Measurements from ENCODE around the gene MAML2.

MAML2 gene

DNA sequence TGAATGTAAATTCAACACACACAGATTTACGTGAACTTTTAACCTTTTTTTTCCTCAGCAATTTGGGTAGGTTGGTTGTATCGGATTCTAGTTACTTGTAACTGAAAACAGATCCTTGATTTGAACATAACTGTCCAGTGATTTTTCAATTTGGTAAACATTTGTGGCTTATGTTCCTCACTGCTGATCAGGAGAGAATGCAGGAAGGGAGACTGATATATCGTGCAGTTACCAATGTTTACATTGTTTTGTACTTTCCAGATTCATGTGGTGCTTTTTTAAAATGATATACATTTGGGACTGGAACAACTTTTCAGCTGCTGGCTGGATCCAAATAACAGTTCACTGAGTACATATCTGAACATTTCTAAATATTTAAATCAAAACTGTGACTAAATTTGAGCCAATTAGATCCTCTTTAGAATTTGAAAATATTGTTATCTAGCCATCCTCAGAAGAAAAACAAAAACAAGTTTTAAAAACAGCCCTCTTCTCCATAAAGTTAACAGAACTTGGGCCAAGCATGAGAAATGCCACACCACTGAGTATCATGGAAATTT lies 334.8 kb downstream of the MAML2 start:
- H3K27ac ChIP-seq (replicated peaks) = no peak overlapping the region
- TF ChIP-seq, protein P1, sequence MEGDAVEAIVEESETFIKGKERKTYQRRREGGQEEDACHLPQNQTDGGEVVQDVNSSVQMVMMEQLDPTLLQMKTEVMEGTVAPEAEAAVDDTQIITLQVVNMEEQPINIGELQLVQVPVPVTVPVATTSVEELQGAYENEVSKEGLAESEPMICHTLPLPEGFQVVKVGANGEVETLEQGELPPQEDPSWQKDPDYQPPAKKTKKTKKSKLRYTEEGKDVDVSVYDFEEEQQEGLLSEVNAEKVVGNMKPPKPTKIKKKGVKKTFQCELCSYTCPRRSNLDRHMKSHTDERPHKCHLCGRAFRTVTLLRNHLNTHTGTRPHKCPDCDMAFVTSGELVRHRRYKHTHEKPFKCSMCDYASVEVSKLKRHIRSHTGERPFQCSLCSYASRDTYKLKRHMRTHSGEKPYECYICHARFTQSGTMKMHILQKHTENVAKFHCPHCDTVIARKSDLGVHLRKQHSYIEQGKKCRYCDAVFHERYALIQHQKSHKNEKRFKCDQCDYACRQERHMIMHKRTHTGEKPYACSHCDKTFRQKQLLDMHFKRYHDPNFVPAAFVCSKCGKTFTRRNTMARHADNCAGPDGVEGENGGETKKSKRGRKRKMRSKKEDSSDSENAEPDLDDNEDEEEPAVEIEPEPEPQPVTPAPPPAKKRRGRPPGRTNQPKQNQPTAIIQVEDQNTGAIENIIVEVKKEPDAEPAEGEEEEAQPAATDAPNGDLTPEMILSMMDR (IDR thresholded peaks at IDR 0.05; ENCODE audit: insufficient read depth, low read length) = no peak
- TF ChIP-seq POLR2AphosphoS5 (IDR thresholded peaks at IDR 0.05; ENCODE audit: low read depth) (no peak), GABPA (IDR thresholded peaks at IDR 0.05; ENCODE audit: low read depth) (no peak), SPI1 (IDR thresholded peaks at IDR 0.05; ENCODE audit: borderline replicate concordance, low read depth) (no peak)
- TF ChIP-seq, protein P2, sequence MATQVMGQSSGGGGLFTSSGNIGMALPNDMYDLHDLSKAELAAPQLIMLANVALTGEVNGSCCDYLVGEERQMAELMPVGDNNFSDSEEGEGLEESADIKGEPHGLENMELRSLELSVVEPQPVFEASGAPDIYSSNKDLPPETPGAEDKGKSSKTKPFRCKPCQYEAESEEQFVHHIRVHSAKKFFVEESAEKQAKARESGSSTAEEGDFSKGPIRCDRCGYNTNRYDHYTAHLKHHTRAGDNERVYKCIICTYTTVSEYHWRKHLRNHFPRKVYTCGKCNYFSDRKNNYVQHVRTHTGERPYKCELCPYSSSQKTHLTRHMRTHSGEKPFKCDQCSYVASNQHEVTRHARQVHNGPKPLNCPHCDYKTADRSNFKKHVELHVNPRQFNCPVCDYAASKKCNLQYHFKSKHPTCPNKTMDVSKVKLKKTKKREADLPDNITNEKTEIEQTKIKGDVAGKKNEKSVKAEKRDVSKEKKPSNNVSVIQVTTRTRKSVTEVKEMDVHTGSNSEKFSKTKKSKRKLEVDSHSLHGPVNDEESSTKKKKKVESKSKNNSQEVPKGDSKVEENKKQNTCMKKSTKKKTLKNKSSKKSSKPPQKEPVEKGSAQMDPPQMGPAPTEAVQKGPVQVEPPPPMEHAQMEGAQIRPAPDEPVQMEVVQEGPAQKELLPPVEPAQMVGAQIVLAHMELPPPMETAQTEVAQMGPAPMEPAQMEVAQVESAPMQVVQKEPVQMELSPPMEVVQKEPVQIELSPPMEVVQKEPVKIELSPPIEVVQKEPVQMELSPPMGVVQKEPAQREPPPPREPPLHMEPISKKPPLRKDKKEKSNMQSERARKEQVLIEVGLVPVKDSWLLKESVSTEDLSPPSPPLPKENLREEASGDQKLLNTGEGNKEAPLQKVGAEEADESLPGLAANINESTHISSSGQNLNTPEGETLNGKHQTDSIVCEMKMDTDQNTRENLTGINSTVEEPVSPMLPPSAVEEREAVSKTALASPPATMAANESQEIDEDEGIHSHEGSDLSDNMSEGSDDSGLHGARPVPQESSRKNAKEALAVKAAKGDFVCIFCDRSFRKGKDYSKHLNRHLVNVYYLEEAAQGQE (IDR thresholded peaks at IDR 0.05; ENCODE audit: insufficient replicate concordance, low read depth) = no peak
- no peak overlapping the region for H3K4me3 ChIP-seq (replicated peaks; ENCODE audit: insufficient read depth, low read length)
- no peaks in the 10 kb centered on the region for H3K27me3 ChIP-seq (ENCODE audit: insufficient read depth, poor library complexity, severe bottlenecking)
- no peak for DNase-seq (ENCODE audit: low read depth in 1 of 2, low spot score in 1 of 2)

DNA sequence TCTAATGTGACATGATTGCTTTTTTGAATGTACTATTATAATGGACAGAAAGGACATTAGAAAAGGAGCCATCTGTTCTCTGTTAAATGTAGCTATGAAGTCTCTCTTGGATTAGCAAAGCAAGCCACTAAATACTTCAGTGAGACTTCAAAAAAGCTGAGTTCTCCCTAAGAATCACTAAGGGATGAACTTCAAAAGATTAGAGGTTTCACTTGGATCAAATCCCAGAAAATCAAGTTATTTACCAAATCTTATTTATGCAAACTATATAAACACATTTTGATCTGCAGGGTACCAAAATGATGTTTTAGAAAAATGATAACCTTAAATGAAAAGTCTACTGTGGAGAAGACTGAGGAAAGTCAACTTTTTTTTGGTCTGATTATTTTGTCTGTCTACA lies 337.0 kb downstream of the MAML2 start:
- H3K27me3 ChIP-seq (ENCODE audit: insufficient read depth, poor library complexity, severe bottlenecking) = no peaks in the 10 kb centered on the region
- no peak for DNase-seq (ENCODE audit: low read depth in 1 of 2, low spot score in 1 of 2)
- TF ChIP-seq POLR2AphosphoS5 (IDR thresholded peaks at IDR 0.05; ENCODE audit: low read depth) (no peak), SPI1 (IDR thresholded peaks at IDR 0.05; ENCODE audit: borderline replicate concordance, low read depth) (no peak), GABPA (IDR thresholded peaks at IDR 0.05; ENCODE audit: low read depth) (no peak)
- TF ChIP-seq, protein P1 (IDR thresholded peaks at IDR 0.05; ENCODE audit: insufficient read depth, low read length) = no peak
- TF ChIP-seq, protein P2 (IDR thresholded peaks at IDR 0.05; ENCODE audit: insufficient replicate concordance, low read depth) = no peak

DNA sequence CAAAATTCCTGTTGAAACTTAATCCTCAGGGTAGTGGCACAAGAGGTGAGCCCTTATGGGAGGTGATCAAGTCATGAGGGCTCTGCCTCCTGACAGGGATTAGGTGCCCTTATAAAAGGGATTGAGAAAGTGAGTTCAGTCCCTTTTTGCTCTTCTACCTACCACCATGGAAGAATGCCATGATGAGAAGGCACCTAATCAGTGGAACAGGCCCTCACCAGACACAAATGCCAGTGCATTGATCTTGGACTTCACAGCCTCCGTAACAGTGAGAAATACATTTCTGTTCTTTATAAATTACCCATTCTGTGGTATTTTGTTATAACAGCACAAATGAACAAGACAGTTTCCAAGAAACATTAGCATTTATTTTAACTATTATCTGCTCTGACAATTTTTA lies 338.1 kb downstream of the MAML2 start:
- no peak overlapping the region for H3K27ac ChIP-seq (replicated peaks)
- no peaks in the 10 kb centered on the region for H3K27me3 ChIP-seq (ENCODE audit: insufficient read depth, poor library complexity, severe bottlenecking)
- DNase-seq (ENCODE audit: low read depth in 1 of 2, low spot score in 1 of 2) = no peak
- H3K4me3 ChIP-seq (replicated peaks; ENCODE audit: insufficient read depth, low read length) = no peak overlapping the region
- TF ChIP-seq GABPA (IDR thresholded peaks at IDR 0.05; ENCODE audit: low read depth) (no peak), POLR2AphosphoS5 (IDR thresholded peaks at IDR 0.05; ENCODE audit: low read depth) (no peak), SPI1 (IDR thresholded peaks at IDR 0.05; ENCODE audit: borderline replicate concordance, low read depth) (no peak)
- TF ChIP-seq, protein P2 (IDR thresholded peaks at IDR 0.05; ENCODE audit: insufficient replicate concordance, low read depth) = no peak
- TF ChIP-seq, protein P1 (IDR thresholded peaks at IDR 0.05; ENCODE audit: insufficient read depth, low read length) = no peak

More for the DNA sequence above, 337.0 kb downstream of the MAML2 start:
- Histone ChIP-seq H3K27ac (replicated peaks) (no peak overlapping the region), H3K4me3 (replicated peaks; ENCODE audit: insufficient read depth, low read length) (no peak overlapping the region)

Data from HL-60 (cell line).